Activated CD4-positive, alpha-beta memory T cell treated with anti-CD3 and anti-CD28 coated beads, Interleukin-2, amount 10 ng/mL, durations not matched to agents 7 days and 5 days (primary cell): ENCODE data around the gene GTF2H1. TPM values are rescaled to one million over a fixed set of nuclear protein-coding genes. Genes with fewer than 3 reads are reported as not detected.
"Not testable (repeated sequence)": the region's sequence is repeated elsewhere in the genome, so short reads cannot be mapped to it uniquely, and the experiment has no call there.

Experiments
- CTCF ChIA-PET: fragments of 350-600 bp; sonication (Branson Sonifier 250); formaldehyde crosslinking; loops from one replicate; lab custom pipeline; 2021; ENCODE audit warnings: antibody characterized with exemption, inconsistent platforms; lab: Charles Lee
- POLR2A ChIA-PET: fragments of 350-600 bp; sonication (Branson Sonifier 250); formaldehyde crosslinking; loops from one replicate; lab custom pipeline; 2021; ENCODE audit warnings: antibody characterized with exemption; lab: Charles Lee
- DNase-seq: peaks from one replicate; pipeline ENCODE4 v3.0.0-alpha.2; 2020
- H3K27ac Mint-ChIP-seq: one replicate; pipeline ENCODE4 v1.8.0; 2021; ENCODE audit warnings: mild to moderate bottlenecking, mixed read lengths
- H3K27me3 Mint-ChIP-seq: one replicate; pipeline ENCODE4 v1.8.0; 2021; ENCODE audit warnings: mixed read lengths
- H3K36me3 Mint-ChIP-seq: one replicate; pipeline ENCODE4 v1.8.0; 2021; ENCODE audit warnings: low read depth, mixed read lengths
- H3K4me1 Mint-ChIP-seq: one replicate; pipeline ENCODE4 v1.8.0; 2021; ENCODE audit warnings: mixed read lengths
- H3K4me3 Mint-ChIP-seq: one replicate; pipeline ENCODE4 v1.8.0; 2021; ENCODE audit warnings: mild to moderate bottlenecking, mixed read lengths
- H3K9me3 Mint-ChIP-seq: one replicate; pipeline ENCODE4 v1.8.0; 2021; ENCODE audit warnings: mixed read lengths
- total RNA-seq, 2 experiments: library from RNA; stranded (reverse); gene quantifications; one replicate each; pipeline ENCODE4 v1.2.3, GENCODE V29; 2021

GTF2H1 gene
- total RNA-seq, 2 experiments from 2014 or later = 47.0 to 48.2 TPM

- ChIA-PET POLR2A (interaction anchor here (3.2 kb wide), 1 partner anchor 11 kb away, joined by 39 read pairs; the partner anchor contains the start of gene LDHA), CTCF (interaction anchor here (0.6 kb wide), 2 partner anchors 135 to 402 kb away, joined by 3 read pairs; no protein-coding TSS in a partner anchor)
- H3K36me3 Mint-ChIP-seq = peaks cover 48% of the 10 kb centered on the region
- not testable (repeated sequence) for H3K4me3 Mint-ChIP-seq, DNase-seq, H3K27ac Mint-ChIP-seq, H3K27me3 Mint-ChIP-seq, H3K9me3 Mint-ChIP-seq
- peaks cover 25% of the 10 kb centered on the region for H3K4me1 Mint-ChIP-seq
These were observed 85.0 kb downstream of the GTF2H1 start for GRCh38 chr11:18407400-18407799.

- Mint-ChIP-seq H3K4me3 (no peak overlapping the region), H3K36me3 (peaks cover 35% of the 10 kb centered on the region), H3K27me3 (no peaks in the 10 kb centered on the region), H3K9me3 (no peaks in the 10 kb centered on the region), H3K27ac (no peak overlapping the region), H3K4me1 (peaks cover 19% of the 10 kb centered on the region)
- ChIA-PET CTCF (interaction anchor here (1.4 kb wide), 1 partner anchor 117 kb away, joined by 4 read pairs; no protein-coding TSS in a partner anchor), POLR2A (interaction anchor here (0.8 to 3.2 kb wide), 6 partner anchors 9 to 118 kb away, joined by 3 to 39 read pairs (median 4); partner anchors contain the start of genes HPS5, LDHA and TSG101)
- no peak for DNase-seq
These were observed 86.4 kb downstream of the GTF2H1 start for GRCh38 chr11:18408558-18409291.

GRCh38 chr11:18416459-18416858, 94.1 kb downstream of the GTF2H1 start:
- peaks cover 10% of the 10 kb centered on the region for H3K4me1 Mint-ChIP-seq
- no peaks in the 10 kb centered on the region for H3K9me3 Mint-ChIP-seq
- DNase-seq = no peak
- H3K27ac Mint-ChIP-seq = no peak overlapping the region
- ChIA-PET POLR2A (no interaction called here), CTCF (no interaction called here)
- no peaks in the 10 kb centered on the region for H3K36me3 Mint-ChIP-seq
- no peaks in the 10 kb centered on the region for H3K27me3 Mint-ChIP-seq
- no peak overlapping the region for H3K4me3 Mint-ChIP-seq

Other genes starting within 250 kb of the GTF2H1 start
- gene SAAL1, start 216.5 kb upstream of the GTF2H1 start, total RNA-seq = 10 to 100 TPM; 21.0 to 21.7 TPM
- not detected for gene MRGPRX3, start 190.0 kb upstream of the GTF2H1 start, total RNA-seq
- gene MRGPRX4, start 149.7 kb upstream of the GTF2H1 start, total RNA-seq = not detected
- not detected for gene SAA4, start 85.8 kb upstream of the GTF2H1 start, total RNA-seq
- under 1 TPM in 1 of 2 experiments, not detected in 1; 0.28 TPM for gene SAA2, start 73.9 kb upstream of the GTF2H1 start, total RNA-seq
- gene SAA1, start 56.3 kb upstream of the GTF2H1 start, total RNA-seq = not detected
- gene HPS5, start 427 bp upstream of the GTF2H1 start, total RNA-seq = 10 to 100 TPM; 20.3 to 22.6 TPM
- 100 to 1,000 TPM; 949 to 971 TPM for gene LDHA, start 72.0 kb downstream of the GTF2H1 start, total RNA-seq
- not detected for gene LDHC, start 89.8 kb downstream of the GTF2H1 start, total RNA-seq
- not detected for gene LDHAL6A, start 133.3 kb downstream of the GTF2H1 start, total RNA-seq
- gene TSG101, start 204.4 kb downstream of the GTF2H1 start, total RNA-seq = 10 to 100 TPM; 40.4 to 44.2 TPM